AG04449 (cell line): ENCODE measurements around the gene GNG7.

ENCODE experiments used
- CTCF ChIA-PET: fragments of 350-600 bp; formaldehyde crosslinking; extraction: SDS; loops from one replicate; lab custom pipeline; 2021; ENCODE audit warnings: antibody characterized with exemption; lab: Yijun Ruan, JAX
- POLR2A ChIA-PET: fragments of 400-600, 350-600 bp; formaldehyde crosslinking; extraction: SDS; loops from one replicate; lab custom pipeline; 2020; ENCODE audit warnings: antibody characterized with exemption, inconsistent platforms; lab: Yijun Ruan, JAX
- DNase-seq: peaks from one replicate; pipeline ENCODE4 v3.0.0-alpha.2; 2010; ENCODE audit warnings: low read depth, low spot score
- H3K4me3 ChIP-seq: 2 replicates; pipeline ENCODE4 v1.5.1; 2011; ENCODE audit warnings: low read depth, mild to moderate bottlenecking, control low read depth, low read length
- TF ChIP-seq, protein P1 (sequence below): IDR thresholded peaks from one replicate; pipeline ENCODE4 v1.5.1; 2011; ENCODE audit warnings: mild to moderate bottlenecking, moderate library complexity, low read length, control low read depth, inconsistent platforms; ENCODE audit not compliant: insufficient read depth; ENCODE audit errors: missing control alignments

Gene GNG7

DNA sequence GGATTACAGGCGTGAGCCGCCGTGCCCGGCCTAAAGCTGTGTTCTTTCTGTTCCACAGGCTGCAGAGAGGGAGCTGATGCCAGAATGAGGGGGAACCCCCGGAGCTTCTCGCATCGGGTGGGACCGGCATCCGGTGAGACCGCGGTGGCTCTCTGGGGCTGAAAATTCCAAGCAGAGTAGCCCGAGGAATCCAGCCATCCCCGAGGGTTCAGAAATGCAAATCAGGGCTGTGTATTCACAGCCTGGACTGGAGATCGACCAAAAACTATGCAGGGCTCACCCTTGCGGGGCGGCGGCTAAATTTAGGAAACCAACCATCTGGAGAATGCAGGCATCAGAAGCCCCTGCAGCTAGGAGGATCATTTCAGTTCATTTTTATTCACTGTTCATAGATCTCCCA lies 99.2 kb downstream of the GNG7 start:
- CTCF ChIA-PET = interaction anchor here (0.8 to 5.6 kb wide), 9 partner anchors 8 to 149 kb away, joined by 3 to 31 read pairs (median 5); partner anchors contain the start of gene GADD45B
- no peak for DNase-seq
- POLR2A ChIA-PET = interaction anchor here (0.5 to 6.5 kb wide), 6 partner anchors 24 to 176 kb away, joined by 3 to 164 read pairs (median 7); partner anchors contain the start of genes GADD45B and TIMM13
- TF ChIP-seq, protein P1, sequence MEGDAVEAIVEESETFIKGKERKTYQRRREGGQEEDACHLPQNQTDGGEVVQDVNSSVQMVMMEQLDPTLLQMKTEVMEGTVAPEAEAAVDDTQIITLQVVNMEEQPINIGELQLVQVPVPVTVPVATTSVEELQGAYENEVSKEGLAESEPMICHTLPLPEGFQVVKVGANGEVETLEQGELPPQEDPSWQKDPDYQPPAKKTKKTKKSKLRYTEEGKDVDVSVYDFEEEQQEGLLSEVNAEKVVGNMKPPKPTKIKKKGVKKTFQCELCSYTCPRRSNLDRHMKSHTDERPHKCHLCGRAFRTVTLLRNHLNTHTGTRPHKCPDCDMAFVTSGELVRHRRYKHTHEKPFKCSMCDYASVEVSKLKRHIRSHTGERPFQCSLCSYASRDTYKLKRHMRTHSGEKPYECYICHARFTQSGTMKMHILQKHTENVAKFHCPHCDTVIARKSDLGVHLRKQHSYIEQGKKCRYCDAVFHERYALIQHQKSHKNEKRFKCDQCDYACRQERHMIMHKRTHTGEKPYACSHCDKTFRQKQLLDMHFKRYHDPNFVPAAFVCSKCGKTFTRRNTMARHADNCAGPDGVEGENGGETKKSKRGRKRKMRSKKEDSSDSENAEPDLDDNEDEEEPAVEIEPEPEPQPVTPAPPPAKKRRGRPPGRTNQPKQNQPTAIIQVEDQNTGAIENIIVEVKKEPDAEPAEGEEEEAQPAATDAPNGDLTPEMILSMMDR = no peak
- H3K4me3 ChIP-seq = peak overlapping the region; percentile 41

DNA sequence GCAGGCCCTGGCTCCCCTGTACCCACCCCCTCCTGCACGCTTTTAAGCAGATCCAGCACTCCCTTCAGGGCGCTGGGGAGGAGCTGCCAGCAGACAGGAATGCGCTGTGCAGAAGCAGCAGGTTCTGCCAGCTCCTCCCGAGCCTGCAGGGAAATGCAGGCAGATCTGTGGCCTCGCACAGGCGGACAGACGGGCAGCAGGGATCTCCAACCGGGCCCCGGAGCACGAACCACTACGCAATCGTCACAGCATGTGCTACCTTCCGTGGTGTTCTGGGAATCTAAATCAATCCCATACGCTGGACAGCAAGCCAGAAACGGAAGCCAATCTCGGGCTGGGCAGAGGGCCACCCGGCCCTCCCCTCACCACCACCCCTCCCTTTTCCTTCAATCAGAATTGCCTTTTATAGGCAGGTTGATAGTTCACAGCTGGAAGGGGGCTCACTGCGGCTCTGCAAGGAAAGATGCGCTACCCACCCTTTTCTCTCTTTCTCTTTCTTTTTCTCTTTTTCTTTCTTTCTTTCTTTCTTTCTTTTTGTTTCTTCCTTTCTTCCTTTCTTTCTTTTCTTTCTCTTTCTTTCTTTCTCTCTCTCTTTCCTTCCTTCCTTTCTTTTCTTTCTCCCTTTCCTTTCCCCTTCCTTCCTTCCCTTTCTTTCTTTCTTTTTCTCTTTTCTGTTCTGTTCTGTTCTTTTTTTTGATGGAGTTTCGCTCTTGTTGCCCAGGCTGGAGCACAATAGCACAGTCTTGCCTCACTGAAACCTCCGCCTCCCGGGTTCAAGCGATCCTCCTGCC lies 99.9 kb downstream of the GNG7 start:
- peak; percentile 93 for DNase-seq
- TF ChIP-seq, protein P1 = peak; percentile 26
- CTCF ChIA-PET = interaction anchor here (0.8 to 5.6 kb wide), 9 partner anchors 9 to 149 kb away, joined by 3 to 31 read pairs (median 5); partner anchors contain the start of gene GADD45B
- peak overlapping the region; percentile 24 for H3K4me3 ChIP-seq
- POLR2A ChIA-PET = interaction anchor here (0.9 to 6.5 kb wide), 10 partner anchors 9 to 175 kb away, joined by 3 to 164 read pairs (median 4); partner anchors contain the start of genes GADD45B and TIMM13

DNA sequence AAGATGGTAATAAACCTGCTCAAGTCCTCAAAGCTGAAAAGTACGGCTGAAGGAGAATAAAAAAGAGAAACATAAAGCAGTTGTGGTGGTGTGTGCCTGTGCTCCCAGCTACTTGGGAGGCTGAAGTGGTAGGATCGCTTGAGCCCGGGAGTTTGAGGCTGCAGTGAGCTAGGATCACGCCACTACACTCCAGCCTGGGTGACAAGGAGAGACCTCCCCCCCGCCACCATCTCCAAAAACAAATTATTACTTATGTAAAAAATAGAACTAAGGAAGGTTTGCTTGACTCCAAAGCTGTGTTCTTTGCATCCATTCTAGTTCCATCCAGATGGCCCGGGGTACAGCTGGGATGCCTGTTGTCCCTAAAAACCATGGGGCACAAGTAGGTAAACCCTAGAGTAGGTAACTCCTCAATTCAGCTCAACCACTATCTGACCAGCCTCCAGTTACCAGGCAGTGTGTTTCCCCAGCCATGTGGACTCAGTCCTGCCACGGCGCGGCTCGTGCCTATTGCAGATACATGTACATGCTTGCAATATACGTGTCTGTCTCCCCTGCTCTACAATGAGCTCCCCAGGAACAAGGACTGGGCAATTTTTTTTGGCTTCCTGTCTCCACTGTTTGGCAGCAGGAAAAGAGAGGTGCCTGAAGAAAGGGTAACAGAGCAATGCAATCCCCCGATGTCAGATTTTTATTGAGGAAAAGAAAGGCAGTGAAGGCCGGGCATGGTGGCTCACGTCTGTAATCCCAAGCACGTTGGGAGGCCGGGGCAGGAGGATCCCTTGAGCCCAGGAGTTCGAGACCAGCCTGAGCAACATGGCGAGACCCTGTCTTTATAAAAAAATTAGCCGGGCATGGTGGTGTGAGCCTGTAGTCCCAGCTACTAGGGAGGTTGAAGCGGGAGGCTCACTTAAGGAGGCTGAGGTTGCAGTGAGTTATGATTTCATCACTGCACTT lies 101.3 kb downstream of the GNG7 start:
- H3K4me3 ChIP-seq = no peak overlapping the region
- TF ChIP-seq, protein P1 = no peak
- ChIA-PET CTCF (interaction anchor here (2.5 to 5.6 kb wide), 4 partner anchors 9 to 127 kb away, joined by 14 to 31 read pairs (median 21); no protein-coding TSS in a partner anchor), POLR2A (interaction anchor here (1.2 to 6.5 kb wide), 3 partner anchors 72 to 147 kb away, joined by 3 to 164 read pairs (median 4); partner anchors contain the start of gene GADD45B)
- DNase-seq = no peak

DNA sequence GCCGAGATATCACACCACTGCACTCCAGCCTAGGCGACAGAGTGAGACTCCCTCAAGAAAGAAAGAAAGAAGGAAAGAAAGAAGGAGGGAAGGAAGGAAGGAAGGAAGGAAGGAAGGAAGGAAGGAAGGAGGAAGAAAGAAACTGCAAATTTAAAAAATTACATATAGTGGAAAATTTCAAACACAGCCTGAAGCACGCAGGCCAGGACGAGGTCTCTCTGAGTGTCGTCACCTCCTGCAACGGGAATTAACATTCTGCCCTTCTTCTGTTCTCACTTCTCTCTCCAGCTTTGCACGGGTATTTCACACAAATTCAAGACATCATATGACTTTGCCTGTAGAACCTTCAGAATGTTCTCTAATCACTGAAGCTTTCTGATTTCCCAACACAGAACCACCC lies 108.2 kb downstream of the GNG7 start:
- no peak for DNase-seq
- ChIA-PET CTCF (interaction anchor here (0.9 to 2.5 kb wide), 5 partner anchors 12 to 120 kb away, joined by 3 to 13 read pairs (median 4); no protein-coding TSS in a partner anchor), POLR2A (interaction anchor here (1.2 to 3.5 kb wide), 2 partner anchors 65 to 118 kb away, joined by 5 to 9 read pairs; partner anchors contain the start of gene GADD45B)
- TF ChIP-seq, protein P1 = no peak
- no peak overlapping the region for H3K4me3 ChIP-seq

DNA sequence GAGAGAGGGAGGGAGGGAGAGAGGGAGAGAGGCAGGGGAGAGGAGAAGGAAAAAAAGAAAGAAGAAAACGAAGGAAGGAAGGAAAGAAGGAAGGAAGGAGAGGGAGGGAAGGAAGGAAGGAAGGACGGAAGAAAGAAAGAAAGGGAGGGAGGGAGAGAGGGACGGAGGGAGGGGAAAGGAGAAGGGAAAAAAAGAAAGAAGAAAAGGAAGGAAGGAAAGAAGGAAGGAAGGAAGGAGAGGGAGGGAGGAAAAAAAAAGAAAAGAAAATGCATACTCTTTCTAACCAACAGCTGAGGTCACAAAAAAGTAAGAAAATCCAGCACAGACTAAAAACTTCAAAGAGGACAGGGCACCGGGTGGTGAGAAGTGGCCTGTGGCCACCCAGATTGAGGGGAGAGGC lies 109.7 kb downstream of the GNG7 start:
- no peak overlapping the region for H3K4me3 ChIP-seq
- no peak for DNase-seq
- TF ChIP-seq, protein P1 = no peak
- ChIA-PET POLR2A (interaction anchor here (0.6 to 3.5 kb wide), 2 partner anchors 113 to 117 kb away, joined by 4 to 9 read pairs; partner anchors contain the start of gene GADD45B), CTCF (interaction anchor here (1.2 to 2.5 kb wide), 2 partner anchors 11 to 129 kb away, joined by 3 to 9 read pairs; no protein-coding TSS in a partner anchor)
